ENCODE data around the gene CUX1.
A peak's percentile ranks its signal among the peaks of the same experiment; 100 is the strongest.
"Not testable (repeated sequence)": the region's sequence is repeated elsewhere in the genome, so short reads cannot be mapped to it uniquely, and the experiment has no call there.

The CUX1 gene

DNA sequence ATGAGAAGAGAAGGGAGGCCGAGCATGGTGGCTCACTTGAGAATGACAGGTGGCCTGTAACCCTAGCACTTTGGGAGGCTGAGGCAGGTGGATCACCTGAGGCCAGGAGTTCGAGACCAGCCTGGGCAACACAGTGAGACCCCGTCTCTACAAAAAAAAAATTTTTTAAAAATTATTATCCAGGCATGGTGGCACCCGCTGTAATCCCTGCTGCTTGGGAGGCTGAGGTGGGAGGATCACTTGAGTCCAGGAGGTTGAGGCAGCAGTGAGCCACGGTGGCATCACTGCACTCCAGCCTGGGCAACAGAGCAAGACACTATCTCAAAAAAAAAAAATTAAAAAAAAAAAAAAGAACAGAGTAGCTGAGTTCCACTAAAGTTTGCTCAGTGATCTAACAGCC, 412.7 kb downstream of the CUX1 start:
- not testable (repeated sequence) for DNase-seq

DNA sequence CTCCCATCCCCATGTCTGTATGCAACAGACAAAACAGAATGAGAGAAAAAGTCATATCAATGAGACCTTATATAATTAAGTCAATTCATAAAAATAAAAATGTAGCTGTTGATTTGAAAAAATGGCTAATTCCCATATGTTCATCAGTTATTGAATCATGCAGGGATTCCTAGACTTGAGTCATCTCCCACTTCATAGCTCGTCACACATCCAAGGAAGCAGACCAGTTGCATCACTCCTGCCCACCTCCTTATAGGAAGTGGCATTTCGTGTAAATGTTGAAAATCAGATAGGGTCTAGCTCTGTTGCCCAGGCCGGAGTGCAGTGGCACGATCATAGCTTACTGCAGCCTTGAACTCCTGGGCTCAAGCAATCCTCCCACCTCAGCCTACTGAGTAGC, 413.2 kb downstream of the CUX1 start:
- no peak for DNase-seq

GRCh38 chr7:102232611-102233286, 415.3 kb downstream of the CUX1 start:
- DNase-seq, result no peak

DNA sequence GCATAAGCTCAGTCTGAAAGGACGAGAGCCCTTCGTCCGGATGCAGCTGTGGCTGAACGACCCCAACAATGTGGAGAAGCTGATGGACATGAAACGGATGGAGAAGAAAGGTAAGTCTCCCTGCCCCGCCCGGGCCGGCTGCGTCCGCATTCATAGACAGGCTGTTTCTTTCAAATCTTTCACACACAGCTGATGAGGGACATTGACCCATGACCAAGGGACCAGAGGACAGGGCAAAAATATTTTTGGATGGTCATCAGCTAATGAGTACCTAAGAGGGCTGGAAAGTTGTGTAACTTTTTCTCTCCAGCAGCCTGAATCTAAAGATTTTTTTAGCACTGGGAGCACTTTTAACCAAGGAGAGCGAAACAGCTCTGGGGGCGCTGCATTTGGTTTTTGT, 416.7 kb downstream of the CUX1 start:
- DNase-seq, result no peak

GRCh38 chr7:102234801-102235550, 417.6 kb downstream of the CUX1 start:
- no peak for DNase-seq

GRCh38 chr7:102236102-102236501, 418.7 kb downstream of the CUX1 start:
- DNase-seq, result no peak

- DNase-seq, result peak; percentile 7
These were observed 419.3 kb downstream of the CUX1 start for GRCh38 chr7:102236592-102237287.

- no peak for DNase-seq
These were observed 421.9 kb downstream of the CUX1 start for GRCh38 chr7:102239206-102239820.

- DNase-seq, result no peak
These were observed 424.0 kb downstream of the CUX1 start for GRCh38 chr7:102241431-102241830.

DNA sequence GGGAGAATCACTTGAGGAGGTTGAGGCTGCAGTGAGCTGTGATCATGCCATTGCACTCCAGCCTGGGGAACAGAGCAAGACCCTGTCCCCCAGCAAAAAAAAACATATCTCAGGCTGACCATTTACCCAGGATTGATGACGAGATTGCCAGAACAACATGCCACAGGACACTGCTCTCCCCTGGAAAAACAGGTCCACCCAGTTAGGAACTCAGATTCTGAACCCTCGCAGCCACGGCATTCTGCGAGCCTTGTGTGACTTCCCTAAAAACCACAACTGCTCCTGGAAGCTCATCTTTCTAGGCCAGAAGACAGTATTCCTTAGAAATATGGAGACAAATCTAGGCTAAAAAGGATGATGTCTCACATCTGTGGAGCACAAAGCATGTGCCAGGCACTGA, 427.2 kb downstream of the CUX1 start:
- no peak for DNase-seq

GRCh38 chr7:102248081-102248455, 430.6 kb downstream of the CUX1 start:
- no peak for DNase-seq

DNA sequence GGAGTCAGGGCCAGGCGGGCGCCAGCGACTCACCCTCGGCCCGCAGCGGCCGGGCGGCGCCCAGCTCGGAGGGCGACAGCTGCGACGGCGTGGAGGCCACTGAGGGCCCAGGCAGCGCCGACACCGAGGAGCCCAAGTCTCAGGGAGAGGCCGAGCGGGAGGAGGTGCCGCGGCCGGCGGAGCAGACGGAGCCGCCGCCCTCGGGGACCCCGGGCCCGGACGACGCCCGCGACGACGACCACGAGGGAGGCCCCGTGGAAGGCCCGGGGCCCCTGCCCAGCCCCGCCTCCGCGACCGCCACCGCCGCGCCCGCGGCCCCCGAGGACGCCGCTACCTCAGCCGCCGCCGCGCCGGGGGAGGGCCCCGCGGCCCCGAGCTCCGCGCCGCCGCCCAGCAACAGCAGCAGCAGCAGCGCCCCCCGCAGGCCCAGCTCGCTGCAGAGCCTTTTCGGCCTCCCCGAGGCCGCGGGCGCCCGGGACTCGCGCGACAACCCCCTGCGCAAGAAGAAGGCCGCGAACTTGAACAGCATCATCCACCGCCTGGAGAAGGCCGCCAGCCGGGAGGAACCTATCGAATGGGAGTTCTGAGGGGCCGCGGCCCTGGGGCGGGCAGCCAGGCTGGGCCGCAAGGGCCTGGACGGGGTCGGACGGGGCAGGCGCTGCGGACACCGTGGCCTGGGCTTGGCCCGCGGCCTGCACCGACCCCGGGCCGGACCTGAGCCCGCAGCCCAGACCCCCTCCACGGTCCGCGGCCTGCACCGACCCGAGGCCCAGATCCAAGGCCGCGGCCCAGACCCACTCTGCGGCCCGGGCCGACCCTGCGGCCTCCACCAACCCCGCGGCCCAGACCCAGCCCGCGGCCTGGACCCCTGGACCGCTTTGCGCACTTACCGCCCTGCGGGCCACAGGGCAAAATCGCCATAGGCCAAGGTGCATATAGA, 431.3 kb downstream of the CUX1 start:
- DNase-seq, result no peak

- no peak for DNase-seq
These were observed 434.3 kb downstream of the CUX1 start for GRCh38 chr7:102251531-102252365.

GRCh38 chr7:102252366-102252982, 435.0 kb downstream of the CUX1 start:
- DNase-seq, result no peak

- no peak for DNase-seq
These were observed 435.9 kb downstream of the CUX1 start for GRCh38 chr7:102253066-102253972.

- no peak for DNase-seq
These were observed 436.5 kb downstream of the CUX1 start for GRCh38 chr7:102253973-102254370.

GRCh38 chr7:102254521-102254920, 437.1 kb downstream of the CUX1 start:
- no peak for DNase-seq

DNA sequence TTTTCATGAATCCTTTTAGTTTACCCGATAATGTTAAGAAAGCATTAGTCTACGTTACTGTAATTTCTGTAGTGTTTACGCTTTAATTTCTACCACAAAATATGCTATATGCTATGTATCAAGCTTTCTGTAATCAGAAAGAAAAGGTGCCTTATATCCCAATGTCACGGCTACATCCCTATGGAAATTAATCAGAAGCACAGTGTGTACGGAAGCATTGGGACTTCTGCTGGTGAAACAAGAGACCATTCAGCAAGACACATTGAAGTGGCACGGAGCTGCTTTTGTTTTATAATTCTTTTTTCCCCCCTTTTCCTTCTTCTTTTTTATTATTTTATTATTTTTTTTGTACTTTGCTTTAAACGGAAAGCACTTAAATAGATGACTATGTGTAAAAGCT, 438.1 kb downstream of the CUX1 start:
- DNase-seq, result no peak

DNA sequence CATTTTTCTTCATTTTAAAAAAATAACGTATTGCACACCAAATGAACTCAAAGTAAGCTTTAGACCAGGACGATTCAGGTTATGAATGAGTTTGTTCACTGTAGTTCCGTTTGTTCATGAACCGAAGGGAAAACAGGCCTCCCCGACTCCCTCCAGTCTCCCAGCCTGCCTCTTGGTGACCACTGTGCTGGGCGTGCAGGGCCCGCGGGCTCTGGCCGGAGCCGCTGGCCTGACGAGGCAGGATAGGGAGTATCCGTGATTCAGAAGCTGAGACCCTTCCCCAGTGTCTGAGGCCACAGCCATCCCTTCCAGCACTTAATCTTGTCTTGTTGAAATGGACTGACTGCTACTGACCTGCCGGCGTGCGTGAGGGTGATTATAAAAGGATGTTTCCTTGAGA, 438.5 kb downstream of the CUX1 start:
- DNase-seq, result no peak
